COLO668 (cell line): ENCODE data around the gene PRKAG3.
"Not testable (repeated sequence)": the region's sequence is repeated elsewhere in the genome, so short reads cannot be mapped to it uniquely, and the experiment has no call there.

Experiments
- DNase-seq: peaks from one replicate; lab custom pipeline; 2025; ENCODE audit not compliant: unreplicated experiment; lab: John Stamatoyannopoulos, UW

PRKAG3 gene

GRCh38 chr2:218785103-218785502 is 46.5 kb downstream of the PRKAG3 start:
- peak; percentile 7 for DNase-seq

GRCh38 chr2:218783688-218784087 is 47.9 kb downstream of the PRKAG3 start:
- no peak for DNase-seq

- DNase-seq: no peak
These were observed 49.1 kb downstream of the PRKAG3 start for GRCh38 chr2:218782528-218782844.

- DNase-seq: peak; percentile 44
These were observed 49.7 kb downstream of the PRKAG3 start, which contains the start of gene CYP27A1 for GRCh38 chr2:218781691-218782527. TSS of gene CYP27A1 (plus strand) at chr2:218782147. CDS start at chr2:218782183, 36 bp downstream.

GRCh38 chr2:218780851-218781690 is 50.5 kb downstream of the PRKAG3 start:
- DNase-seq: no peak

- no peak for DNase-seq
These were observed 51.6 kb downstream of the PRKAG3 start for GRCh38 chr2:218780046-218780445.

GRCh38 chr2:218777276-218777990 is 54.2 kb downstream of the PRKAG3 start:
- no peak for DNase-seq

DNA sequence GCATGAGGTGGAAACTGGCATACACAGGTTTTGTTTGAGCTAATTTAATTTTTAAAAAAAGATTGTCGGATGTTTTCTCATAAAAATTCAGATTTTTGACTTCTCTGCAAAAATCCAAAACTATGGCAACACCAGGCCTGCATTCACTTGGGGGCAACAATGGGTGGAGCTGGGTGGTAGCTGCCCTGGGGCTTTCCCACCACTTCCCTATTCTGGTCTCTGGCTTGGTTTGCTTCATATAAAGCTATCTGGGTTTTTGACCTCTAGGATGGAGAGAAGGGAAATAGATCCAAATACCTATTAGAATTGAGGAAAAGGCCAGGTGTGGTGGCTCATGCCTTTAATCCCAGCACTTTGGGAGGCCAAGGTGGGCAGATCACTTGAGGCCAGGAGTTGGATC is 55.1 kb downstream of the PRKAG3 start:
- DNase-seq: no peak

DNA sequence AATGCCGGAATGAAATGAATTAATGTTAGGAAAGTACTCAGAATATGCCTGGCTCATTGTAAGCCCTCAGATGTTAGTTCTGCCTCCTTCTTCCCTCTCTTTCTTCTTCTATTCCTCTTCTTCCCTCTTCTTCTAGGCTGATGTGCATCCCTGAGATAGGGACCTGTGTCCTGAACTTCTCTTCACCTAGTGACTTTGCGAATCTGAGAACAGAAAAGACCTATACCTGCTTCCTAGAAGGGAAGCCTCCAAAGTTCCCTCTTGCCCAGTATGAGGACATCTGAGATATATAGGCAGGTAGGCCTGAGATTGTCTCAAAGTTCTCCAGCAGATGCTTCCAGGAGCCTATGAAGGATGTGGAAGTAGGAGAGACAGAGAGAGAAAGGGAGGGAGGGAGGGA is 57.7 kb downstream of the PRKAG3 start:
- DNase-seq: no peak

GRCh38 chr2:218772759-218773158 is 58.8 kb downstream of the PRKAG3 start:
- DNase-seq: not testable (repeated sequence)
